ENCODE data around the gene PTPRN2.
"Not testable (repeated sequence)": the region's sequence is repeated elsewhere in the genome, so short reads cannot be mapped to it uniquely, and the experiment has no call there.

Gene PTPRN2

GRCh38 chr7:158508802-158509385 lies 78.7 kb downstream of the PTPRN2 start:
- no peak for DNase-seq

DNA sequence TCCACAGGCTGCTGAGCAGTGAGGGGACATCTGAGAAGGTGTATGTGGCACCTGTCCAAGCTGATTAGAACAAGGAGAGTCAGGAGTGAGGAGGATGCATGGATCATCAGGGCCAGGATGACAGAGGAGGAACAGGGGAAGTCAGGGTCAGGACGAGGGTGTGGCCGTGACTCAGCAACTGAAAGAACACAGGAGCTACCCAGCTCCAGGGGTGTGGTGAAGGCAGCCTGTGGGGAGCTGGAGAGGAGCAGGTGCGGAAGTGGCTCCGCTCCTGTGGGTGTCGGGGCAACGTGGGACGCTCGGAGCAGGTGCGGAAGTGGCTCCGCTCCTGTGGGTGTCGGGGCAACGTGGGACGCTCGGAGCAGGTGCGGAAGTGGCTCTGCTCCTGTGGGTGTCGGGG lies 79.3 kb downstream of the PTPRN2 start:
- not testable (repeated sequence) for DNase-seq

DNA sequence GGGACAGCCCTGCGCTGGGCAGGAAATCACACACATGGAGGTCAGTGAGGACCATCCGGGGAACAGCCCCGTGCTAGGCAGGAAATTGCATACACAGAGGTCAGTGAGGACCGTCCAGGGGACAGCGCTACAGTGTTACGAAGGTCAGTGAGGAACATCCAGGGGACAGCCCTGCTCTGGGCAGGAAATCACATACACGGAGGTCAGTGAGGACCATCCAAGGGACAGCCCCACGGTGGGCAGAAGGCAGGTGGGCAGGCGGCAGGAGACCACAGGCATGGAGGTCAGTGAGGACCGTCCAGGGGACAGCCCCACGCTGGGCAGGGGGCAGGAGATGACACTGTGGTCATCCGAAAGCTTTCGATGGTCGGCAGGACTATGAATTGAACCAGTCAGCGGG lies 79.7 kb downstream of the PTPRN2 start:
- no peak for DNase-seq

GRCh38 chr7:158507175-158507574 lies 80.4 kb downstream of the PTPRN2 start:
- DNase-seq: not testable (repeated sequence)

GRCh38 chr7:158506626-158507025 lies 81.0 kb downstream of the PTPRN2 start:
- DNase-seq: no peak

DNA sequence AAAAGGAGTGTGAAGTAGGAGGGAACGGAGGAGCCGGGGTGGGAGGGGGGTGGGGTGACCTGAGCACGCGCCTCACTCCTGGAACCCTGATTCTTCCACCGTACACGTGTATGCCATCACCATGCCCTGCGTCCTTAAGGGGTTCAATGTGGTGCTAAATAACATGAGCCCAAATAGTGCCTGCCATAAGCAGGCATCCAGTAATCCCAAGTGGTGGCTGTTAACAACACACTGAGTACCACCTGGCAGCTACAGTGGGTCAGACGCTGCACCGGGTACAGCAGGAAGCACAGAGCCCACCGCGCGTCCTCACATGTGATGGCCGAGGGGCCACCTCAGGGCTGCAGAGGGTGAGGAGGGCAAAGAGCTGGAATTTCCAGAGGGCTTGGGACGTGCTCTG lies 81.9 kb downstream of the PTPRN2 start:
- no peak for DNase-seq

GRCh38 chr7:158502068-158502750 lies 85.4 kb downstream of the PTPRN2 start:
- DNase-seq: no peak

- DNase-seq: no peak
Measured at GRCh38 chr7:158501393-158502067, 86.1 kb downstream of the PTPRN2 start.

- DNase-seq: no peak
Measured at GRCh38 chr7:158500651-158501052, 87.0 kb downstream of the PTPRN2 start.

- DNase-seq: no peak
Measured at GRCh38 chr7:158499082-158499455, 88.6 kb downstream of the PTPRN2 start.

DNA sequence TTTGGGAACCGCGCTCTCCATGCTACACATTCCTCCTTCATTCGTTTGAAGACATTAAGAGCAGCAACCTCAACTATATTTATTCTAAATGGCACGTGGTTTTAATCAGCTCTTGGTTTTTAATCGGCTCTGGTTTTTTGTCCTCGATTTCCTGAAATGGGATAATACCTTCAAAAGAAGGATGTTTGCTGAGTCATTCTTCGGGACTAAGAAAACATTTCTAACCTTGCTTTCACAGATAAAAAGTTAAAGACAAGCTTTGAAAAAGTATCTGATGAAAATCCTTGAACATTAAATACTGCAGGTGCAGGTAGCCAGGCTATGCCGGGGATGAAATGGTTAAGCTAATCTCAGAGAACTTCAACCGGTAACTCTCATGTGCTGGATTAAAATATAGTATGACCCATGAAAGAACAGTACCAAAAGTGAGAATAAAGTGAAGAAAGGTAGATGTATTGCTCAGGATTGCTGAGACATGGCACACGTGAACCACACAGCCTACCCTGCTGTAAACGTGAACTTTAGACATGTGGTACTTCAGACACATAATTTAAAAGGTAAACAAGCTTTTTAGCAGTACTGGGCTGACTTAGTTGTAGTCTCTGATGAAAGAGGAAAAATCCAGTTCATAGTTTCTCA lies 89.1 kb downstream of the PTPRN2 start:
- DNase-seq: no peak

DNA sequence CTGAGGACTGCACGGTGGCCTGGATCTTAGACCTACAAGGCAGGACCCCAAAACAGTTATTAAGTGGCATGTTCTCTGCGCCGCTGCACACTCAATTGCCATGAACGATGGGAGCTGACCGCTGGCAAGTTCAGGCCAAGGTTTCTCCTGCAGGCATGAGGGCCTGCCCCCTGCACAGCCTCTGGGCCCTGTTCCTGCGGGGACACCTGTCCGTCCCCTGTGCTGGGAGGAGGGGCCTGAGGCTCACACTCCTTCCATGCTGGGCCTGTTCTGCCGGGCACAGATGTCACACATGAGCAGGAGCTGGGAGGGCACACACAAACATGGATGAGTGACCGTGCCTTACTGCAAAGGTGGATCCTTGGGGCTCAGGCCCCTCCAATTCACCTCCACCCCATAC lies 90.0 kb downstream of the PTPRN2 start:
- DNase-seq: no peak

DNA sequence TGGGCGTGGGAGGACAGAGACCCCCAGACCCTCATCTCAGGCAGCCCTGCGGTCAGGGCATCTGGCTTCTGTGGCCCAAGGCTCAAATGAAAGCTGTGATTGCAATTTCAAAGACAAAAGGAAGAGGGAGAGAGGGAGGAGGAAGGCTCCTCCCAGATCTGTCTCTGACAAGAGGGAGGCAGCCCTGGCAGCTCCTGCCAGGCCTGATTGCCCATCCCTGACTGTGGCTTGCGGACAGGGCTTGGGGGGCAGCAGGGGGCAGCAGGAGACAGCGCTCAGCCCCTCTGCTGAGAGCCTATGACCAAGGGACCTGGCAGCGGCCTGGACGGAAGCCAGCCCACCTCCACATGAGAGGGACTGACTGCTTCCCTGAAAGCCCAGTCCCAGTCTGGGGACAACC lies 91.8 kb downstream of the PTPRN2 start:
- no peak for DNase-seq

DNA sequence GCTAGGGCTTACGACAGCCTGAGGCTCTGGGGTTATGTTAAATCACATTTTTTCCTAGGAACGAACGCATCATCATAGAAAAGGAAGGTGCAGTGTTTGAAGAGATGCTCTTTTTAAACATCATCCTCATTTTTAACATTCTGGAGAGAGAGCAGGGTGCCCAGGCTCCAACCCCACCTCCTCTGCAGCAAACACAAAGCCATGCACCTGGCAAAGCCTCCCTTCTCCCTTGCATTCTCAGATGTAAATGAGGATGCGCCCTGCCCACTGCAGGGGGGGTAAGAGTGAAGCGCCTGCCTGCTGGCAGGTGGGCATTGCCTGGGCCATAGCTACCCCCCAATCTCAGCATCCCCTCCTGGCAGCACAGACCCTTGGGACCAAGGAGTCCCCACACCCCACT lies 92.4 kb downstream of the PTPRN2 start:
- no peak for DNase-seq

DNA sequence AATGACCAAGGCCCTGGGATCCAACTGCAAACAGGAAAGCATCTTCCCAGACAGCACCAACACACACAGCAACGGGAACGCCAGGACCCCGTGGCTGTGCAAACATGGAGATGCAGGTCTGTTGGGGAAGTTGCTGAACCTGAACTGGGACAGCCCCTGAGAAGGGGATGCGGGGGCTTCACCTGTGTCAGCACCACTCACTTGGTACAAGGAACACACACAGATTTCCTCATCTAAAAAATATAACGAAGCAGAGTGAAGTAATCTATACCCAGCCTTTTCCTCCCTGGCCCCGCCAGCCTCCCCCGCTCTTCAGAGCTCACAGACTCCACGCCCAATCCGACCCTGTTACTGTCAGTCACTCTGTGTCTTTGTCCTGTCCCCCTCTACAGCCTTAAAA lies 93.0 kb downstream of the PTPRN2 start:
- DNase-seq: no peak

GRCh38 chr7:158494162-158494586 lies 93.4 kb downstream of the PTPRN2 start:
- no peak for DNase-seq

GRCh38 chr7:158492367-158492764 lies 95.3 kb downstream of the PTPRN2 start:
- DNase-seq: no peak

- DNase-seq: no peak
Measured at GRCh38 chr7:158491094-158491493, 96.5 kb downstream of the PTPRN2 start.

GRCh38 chr7:158490171-158490782 lies 97.3 kb downstream of the PTPRN2 start:
- DNase-seq: no peak

GRCh38 chr7:158489462-158490155 lies 98.0 kb downstream of the PTPRN2 start:
- no peak for DNase-seq

GRCh38 chr7:158488181-158488971 lies 99.2 kb downstream of the PTPRN2 start:
- no peak for DNase-seq

GRCh38 chr7:158487631-158488151 lies 99.9 kb downstream of the PTPRN2 start:
- no peak for DNase-seq
